OCI-LY3 (cell line): ENCODE measurements around the gene SP100.
A peak's percentile ranks its signal among the peaks of the same experiment; 100 is the strongest.

ENCODE experiments used
- H2AFZ ChIP-seq: fragments of 200-600, 300-600 bp; shearing (Covaris generic); 2 replicates; pipeline ENCODE4 v1.6.0; 2014; ENCODE audit warnings: antibody characterized with exemption, low read depth, low read length
- H3K27ac ChIP-seq: fragments of 200-600, 300-600 bp; sonication (generic); 2 replicates; pipeline ENCODE4 v1.5.1; 2014; ENCODE audit warnings: mild to moderate bottlenecking, low read length, moderate library complexity, mixed read lengths
- H3K27me3 ChIP-seq: fragments of 200-600, 300-600 bp; sonication (generic); 2 replicates; pipeline ENCODE4 v1.6.1; 2014; ENCODE audit warnings: low read depth, low read length, mixed read lengths
- H3K36me3 ChIP-seq: fragments of 200-600, 300-600 bp; sonication (generic); replicated peaks from 2 replicates; pipeline ENCODE3; 2014; ENCODE audit warnings: low read depth, low read length, mixed read lengths
- H3K4me1 ChIP-seq: fragments of 300-600, 200-600 bp; sonication (generic); 2 replicates; pipeline ENCODE4 v1.6.1; 2014; ENCODE audit warnings: low read length, mixed read lengths
- H3K4me2 ChIP-seq: fragments of 200-600, 300-600 bp; sonication (generic); 2 replicates; pipeline ENCODE4 v1.6.1; 2014; ENCODE audit warnings: low read length, mixed read lengths
- H3K4me3 ChIP-seq: fragments of 300-600, 200-600 bp; sonication (generic); 2 replicates; pipeline ENCODE4 v1.5.1; 2014; ENCODE audit warnings: antibody characterized with exemption, mild to moderate bottlenecking, low read length, moderate library complexity
- H3K79me2 ChIP-seq: fragments of 300-600, 200-600 bp; shearing (Covaris generic); 2 replicates; pipeline ENCODE4 v1.6.1; 2014; ENCODE audit warnings: mild to moderate bottlenecking, low read length, mixed read lengths
- H3K9ac ChIP-seq: fragments of 300-600, 200-600 bp; shearing (Covaris generic); 2 replicates; pipeline ENCODE4 v1.6.0; 2014; ENCODE audit warnings: mild to moderate bottlenecking, low read length, moderate library complexity
- H3K9me3 ChIP-seq: fragments of 200-600, 300-600 bp; shearing (Covaris generic); 2 replicates; pipeline ENCODE4 v1.6.1; 2014; ENCODE audit warnings: low read length, mixed read lengths; ENCODE audit not compliant: insufficient read depth
- H4K20me1 ChIP-seq: fragments of 200-600, 300-600 bp; sonication (generic); 2 replicates; pipeline ENCODE4 v1.6.1; 2016; ENCODE audit warnings: low read length, mixed read lengths; ENCODE audit not compliant: insufficient read depth
- CTCF ChIP-seq: fragments of 200-600, 300-600 bp; sonication (generic); IDR thresholded peaks from 2 replicates; pipeline ENCODE4 v1.5.1; 2014; ENCODE audit warnings: antibody characterized with exemption, low read length, low read depth
- EZH2phosphoT487 ChIP-seq: fragments of 200-600 bp; shearing (Covaris generic); IDR thresholded peaks from 2 replicates; pipeline ENCODE4 v1.6.1; 2018; ENCODE audit warnings: antibody characterized with exemption, mixed run types, low read depth

SP100 gene

GRCh38 chr2:230542751-230543150 lies 126.8 kb downstream of the SP100 start:
- H4K20me1 ChIP-seq, result no peaks in the 10 kb centered on the region
- TF ChIP-seq EZH2phosphoT487 (no peak), CTCF (no peak)
- H3K9ac ChIP-seq, result no peak overlapping the region
- 0 out of 2 replicates have a peak overlapping the region, but pooled peaks have one; percentile 48 for H3K27ac ChIP-seq
- peaks cover 39% of the 10 kb centered on the region for H3K4me1 ChIP-seq
- H3K4me3 ChIP-seq, result no peak overlapping the region
- H3K79me2 ChIP-seq, result no peaks in the 10 kb centered on the region
- H3K36me3 ChIP-seq, result peaks cover 6% of the 10 kb centered on the region
- H3K27me3 ChIP-seq, result no peaks in the 10 kb centered on the region
- no peak overlapping the region for H2AFZ ChIP-seq
- H3K4me2 ChIP-seq, result peak overlapping the region; percentile 55
- H3K9me3 ChIP-seq, result no peaks in the 10 kb centered on the region

GRCh38 chr2:230552181-230552580 lies 136.2 kb downstream of the SP100 start:
- no peak overlapping the region for H3K27ac ChIP-seq
- no peak overlapping the region for H3K4me3 ChIP-seq
- no peak overlapping the region for H3K9ac ChIP-seq
- no peaks in the 10 kb centered on the region for H3K27me3 ChIP-seq
- H2AFZ ChIP-seq, result no peak overlapping the region
- TF ChIP-seq CTCF, result no peak
- no peak for TF ChIP-seq EZH2phosphoT487
- no peaks in the 10 kb centered on the region for H3K79me2 ChIP-seq
- H3K4me1 ChIP-seq, result no peaks in the 10 kb centered on the region
- no peaks in the 10 kb centered on the region for H3K9me3 ChIP-seq
- H3K36me3 ChIP-seq, result no peaks in the 10 kb centered on the region
- no peaks in the 10 kb centered on the region for H4K20me1 ChIP-seq
- no peak overlapping the region for H3K4me2 ChIP-seq

- H3K4me2 ChIP-seq, result no peak overlapping the region
- no peak overlapping the region for H3K9ac ChIP-seq
- H3K27ac ChIP-seq, result no peak overlapping the region
- H3K27me3 ChIP-seq, result no peaks in the 10 kb centered on the region
- H4K20me1 ChIP-seq, result no peaks in the 10 kb centered on the region
- H3K36me3 ChIP-seq, result no peaks in the 10 kb centered on the region
- TF ChIP-seq EZH2phosphoT487 (no peak), CTCF (no peak)
- peaks cover 5% of the 10 kb centered on the region for H3K4me1 ChIP-seq
- H3K4me3 ChIP-seq, result no peak overlapping the region
- H3K9me3 ChIP-seq, result no peaks in the 10 kb centered on the region
- no peak overlapping the region for H2AFZ ChIP-seq
- no peaks in the 10 kb centered on the region for H3K79me2 ChIP-seq
Observed at GRCh38 chr2:230557065-230557464, 141.1 kb downstream of the SP100 start.

- Histone ChIP-seq H2AFZ (no peak overlapping the region), H3K4me2 (peak overlapping the region; percentile 53), H4K20me1 (no peaks in the 10 kb centered on the region), H3K36me3 (peaks cover 11% of the 10 kb centered on the region), H3K4me3 (0 out of 2 replicates have a peak overlapping the region, but pooled peaks have one; percentile 8), H3K9me3 (no peaks in the 10 kb centered on the region; the same call in 1 of the 2 replicates), H3K4me1 (peaks cover 38% of the 10 kb centered on the region), H3K27ac (peak overlapping the region; percentile 70), H3K9ac (peak overlapping the region; percentile 25; the same call in 1 of the 2 replicates), H3K79me2 (no peaks in the 10 kb centered on the region), H3K27me3 (no peaks in the 10 kb centered on the region)
- TF ChIP-seq CTCF, result no peak
- no peak for TF ChIP-seq EZH2phosphoT487
Observed at GRCh38 chr2:230564805-230565779, 149.1 kb downstream of the SP100 start.
